GM12878 (cell line): ENCODE data around the gene DND1. TPM values are rescaled to one million over a fixed set of nuclear protein-coding genes. Genes with fewer than 3 reads are reported as not detected.

ENCODE experiments used
- ATAC-seq: fragments of 200-7000 bp; cut with Tn5 transposase; 3 replicates; pipeline ENCODE4 v1.9.1; 2020; ENCODE audit warnings: mild to moderate bottlenecking, moderate library complexity
- BruUV-seq: library from RNA; stranded (reverse); fragments of 400-500 nt; replicated peaks from 2 replicates; lab custom pipeline; 2021; lab: Mats Ljungman, UMichigan
- CTCF ChIA-PET: fragments of 300-600 bp; sonication (Branson Sonifier 250); formaldehyde crosslinking; extraction: SDS; loops from one replicate; lab custom pipeline; 2021; ENCODE audit warnings: inconsistent platforms; lab: Yijun Ruan, JAX
- POLR2A ChIA-PET: fragments of 350-600 bp; formaldehyde crosslinking; extraction: SDS; loops from one replicate; lab custom pipeline; 2021; ENCODE audit warnings: inconsistent platforms; lab: Charles Lee
- RAD21 ChIA-PET: fragments of 300-600 bp; sonication (Branson Sonifier 250); formaldehyde crosslinking; loops from one replicate; lab custom pipeline; 2023; ENCODE audit warnings: antibody characterized with exemption; ENCODE audit not compliant: unreplicated experiment; lab: Charles Lee
- SMC1A ChIA-PET: fragments of 300-600 bp; sonication (Branson Sonifier 250); formaldehyde crosslinking; loops from one replicate; lab custom pipeline; 2023; ENCODE audit not compliant: unreplicated experiment, uncharacterized antibody; lab: Charles Lee
- DNase-seq: peaks from one replicate; pipeline ENCODE4 v3.0.0-alpha.2; 2011; ENCODE audit warnings: low read depth, low spot score
- FAIRE-seq: peaks from 3 replicates; lab custom pipeline; 2011; peaks lifted over from hg19 to GRCh38; lab: Jason Lieb, UNC
- H2AFZ ChIP-seq: 2 replicates; pipeline ENCODE4 v1.6.0; 2011; ENCODE audit warnings: low read depth, low read length, control low read depth; ENCODE audit not compliant: control insufficient read depth
- H3K27ac ChIP-seq: 2 replicates; pipeline ENCODE4 v1.5.1; 2011; ENCODE audit warnings: control low read depth; ENCODE audit not compliant: control insufficient read depth, insufficient read depth
- H3K27me3 ChIP-seq, 2 experiments: replicated peaks in 1 of 2; 2 replicates each; pipeline versions ENCODE4 v1.6.0 to v1.6.1; 2011; ENCODE audit warnings: low read length in 1 of 2; ENCODE audit not compliant: control insufficient read depth in 2 of 2, insufficient read depth in 2 of 2
- H3K36me3 ChIP-seq, 2 experiments: 2 replicates each; pipeline ENCODE4 v1.5.1; 2011; ENCODE audit warnings: low read length in 1 of 2; ENCODE audit not compliant: control insufficient read depth in 2 of 2, insufficient read depth in 2 of 2
- H3K4me1 ChIP-seq: 2 replicates; pipeline ENCODE4 v1.6.1; 2011; ENCODE audit warnings: mild to moderate bottlenecking, low read length, moderate library complexity, mixed read lengths; ENCODE audit not compliant: control insufficient read depth, insufficient read depth
- H3K4me2 ChIP-seq: 2 replicates; pipeline ENCODE4 v1.6.0; 2011; ENCODE audit warnings: control low read depth; ENCODE audit not compliant: control insufficient read depth, insufficient read depth
- H3K4me3 ChIP-seq: fragments of 200-600 bp; sonication (generic); 2 replicates; pipeline ENCODE4 v1.5.1; 2016
- H3K79me2 ChIP-seq: 2 replicates; pipeline ENCODE4 v1.6.0; 2011; ENCODE audit warnings: low read length; ENCODE audit not compliant: control insufficient read depth, insufficient read depth
- H3K9ac ChIP-seq: 2 replicates; pipeline ENCODE4 v1.8.0; 2011; ENCODE audit warnings: low read length, control low read depth, mixed read lengths; ENCODE audit not compliant: control insufficient read depth, insufficient read depth
- H3K9me3 ChIP-seq: replicated peaks from 3 replicates; pipeline ENCODE4 v1.5.1; 2011; ENCODE audit warnings: mild to moderate bottlenecking, low read length; ENCODE audit not compliant: control insufficient read depth, insufficient read depth
- H4K20me1 ChIP-seq: 2 replicates; pipeline ENCODE4 v1.6.0; 2011; ENCODE audit not compliant: control insufficient read depth, insufficient read depth
- ASH2L ChIP-seq: fragments of 300-600, 200-600 bp; sonication (generic); IDR thresholded peaks from 2 replicates; pipeline ENCODE4 v1.6.1; 2017; ENCODE audit warnings: low read depth, mild to moderate bottlenecking, borderline replicate concordance
- ESRRA ChIP-seq: IDR thresholded peaks from 2 replicates; pipeline ENCODE4 v1.6.1; 2012; ENCODE audit warnings: mild to moderate bottlenecking, low read length, improper control_type of control experiment
- GABPA ChIP-seq: IDR thresholded peaks from 2 replicates; pipeline ENCODE4 v1.6.1; 2014; ENCODE audit warnings: antibody characterized with exemption, low read depth, mild to moderate bottlenecking, inconsistent platforms
- LARP7 ChIP-seq: fragments of 450-650 bp; IDR thresholded peaks from 2 replicates; pipeline ENCODE4 v1.6.1; 2017; ENCODE audit warnings: mild to moderate bottlenecking
- MXI1 ChIP-seq: fragments of 150-350 bp; IDR thresholded peaks from 2 replicates; pipeline ENCODE4 v1.6.1; 2011; ENCODE audit warnings: low read depth, mild to moderate bottlenecking, inconsistent platforms, low read length, improper control_type of control experiment
- STAT1 ChIP-seq: fragments of 450-650 bp; conservative IDR thresholded peaks from 2 replicates; pipeline ENCODE4 v1.6.1; 2014; ENCODE audit warnings: antibody characterized with exemption, mild to moderate bottlenecking
- TCF3 ChIP-seq: IDR thresholded peaks from 2 replicates; pipeline ENCODE4 v1.6.1; 2012; ENCODE audit warnings: low read depth, mild to moderate bottlenecking, low read length, borderline replicate concordance; ENCODE audit not compliant: insufficient read depth
- YY1 ChIP-seq: IDR thresholded peaks from 2 replicates; pipeline ENCODE4 v1.6.1; 2011; ENCODE audit warnings: low read depth, mild to moderate bottlenecking, low read length
- ZBED1 ChIP-seq: IDR thresholded peaks from 2 replicates; pipeline ENCODE4 v1.6.1; 2016; ENCODE audit warnings: borderline replicate concordance
- ZNF217 ChIP-seq: fragments of 450-650 bp; IDR thresholded peaks from 2 replicates; pipeline ENCODE4 v1.6.1; 2017; ENCODE audit warnings: antibody characterized with exemption, mild to moderate bottlenecking
- whole genome bisulfite sequencing: methylation state at CpG from one replicate; pipeline ENCODE4 v1.1.6; 2016; ENCODE audit warnings: low lambda C conversion rate; ENCODE audit not compliant: insufficient replicate concordance, insufficient coverage; ENCODE audit errors: missing lambda C conversion rate; 5-methylcytosine and 5-hydroxymethylcytosine counted together
- in situ Hi-C: fragments of 300-500 bp; cut with MboI; formaldehyde crosslinking; loops from 9 replicates; pipeline ENCODE4 v1.14.3; 2018; ENCODE audit warnings: mixed read lengths
- intact Hi-C: fragments of 100-400 bp; cut with micrococcal nuclease; formaldehyde crosslinking; loops from one replicate; pipeline ENCODE4 v1.14.2; 2022; ENCODE audit not compliant: unreplicated experiment
- polyA plus RNA-seq, 11 experiments: library from polyadenylated mRNA; depleted of rRNA in 4 of 11; unstranded in 6 of 11; stranded (reverse) in 5 of 11; fragments of >200 nt; fragmentation: Nextera tagmentation in 4 of 11; fragmentation: Illumina TruSeq in 1 of 11; extraction: Ambion mirVana in 4 of 11; extraction: Trizol in 1 of 11; gene quantifications; 1 replicate in 1 of 11; 2 replicates in 10 of 11; pipeline versions ENCODE4 v1.2.1 to v1.2.3, GENCODE V29; 2011 to 2016; ENCODE audit warnings: inconsistent platforms in 2 of 11, missing spikeins in 2 of 11, low read depth in 1 of 11
- total RNA-seq, 4 experiments: library from RNA; depleted of rRNA in 3 of 4; stranded (reverse); fragments of >200 nt in 3 of 4; fragmentation: Illumina TruSeq in 1 of 4; extraction: Trizol in 1 of 4; gene quantifications; 2 replicates each; pipeline versions ENCODE4 v1.2.1 to v1.2.3, GENCODE V29; 2013 to 2021
- TF ChIP-seq, protein P1 (sequence below), 3 experiments: IDR thresholded peaks in 2 of 3; conservative IDR thresholded peaks in 1 of 3; 2 replicates each; pipeline ENCODE4 v1.5.1; 2011; ENCODE audit warnings: low read depth in 3 of 3, low read length in 3 of 3, mild to moderate bottlenecking in 3 of 3, control low read depth in 2 of 3, moderate library complexity in 2 of 3, inconsistent platforms in 1 of 3, mixed read lengths in 1 of 3; ENCODE audit not compliant: control insufficient read depth in 2 of 3, insufficient read depth in 1 of 3; ENCODE audit errors: extremely low read depth in 1 of 3
- TF ChIP-seq, protein P2 (sequence below): fragments of 450-650 bp; IDR thresholded peaks from 2 replicates; pipeline ENCODE4 v1.6.1; 2017; ENCODE audit warnings: mild to moderate bottlenecking, moderate library complexity
- TF ChIP-seq, protein P3 (sequence below): fragments of 450-650 bp; IDR thresholded peaks from 2 replicates; pipeline ENCODE4 v1.6.1; 2017; ENCODE audit warnings: mild to moderate bottlenecking
- TF ChIP-seq, protein P4 (sequence below): IDR thresholded peaks from 2 replicates; pipeline ENCODE4 v1.6.1; 2012; ENCODE audit warnings: low read depth, low read length, improper control_type of control experiment

Gene DND1
- total and polyA plus RNA-seq, 10 of the 15 experiments (the other 5 are each of a cell fraction or from before 2014, with no cell fraction given): 0.15 to 2.9 (median 0.73) TPM; not detected in 2

DNA sequence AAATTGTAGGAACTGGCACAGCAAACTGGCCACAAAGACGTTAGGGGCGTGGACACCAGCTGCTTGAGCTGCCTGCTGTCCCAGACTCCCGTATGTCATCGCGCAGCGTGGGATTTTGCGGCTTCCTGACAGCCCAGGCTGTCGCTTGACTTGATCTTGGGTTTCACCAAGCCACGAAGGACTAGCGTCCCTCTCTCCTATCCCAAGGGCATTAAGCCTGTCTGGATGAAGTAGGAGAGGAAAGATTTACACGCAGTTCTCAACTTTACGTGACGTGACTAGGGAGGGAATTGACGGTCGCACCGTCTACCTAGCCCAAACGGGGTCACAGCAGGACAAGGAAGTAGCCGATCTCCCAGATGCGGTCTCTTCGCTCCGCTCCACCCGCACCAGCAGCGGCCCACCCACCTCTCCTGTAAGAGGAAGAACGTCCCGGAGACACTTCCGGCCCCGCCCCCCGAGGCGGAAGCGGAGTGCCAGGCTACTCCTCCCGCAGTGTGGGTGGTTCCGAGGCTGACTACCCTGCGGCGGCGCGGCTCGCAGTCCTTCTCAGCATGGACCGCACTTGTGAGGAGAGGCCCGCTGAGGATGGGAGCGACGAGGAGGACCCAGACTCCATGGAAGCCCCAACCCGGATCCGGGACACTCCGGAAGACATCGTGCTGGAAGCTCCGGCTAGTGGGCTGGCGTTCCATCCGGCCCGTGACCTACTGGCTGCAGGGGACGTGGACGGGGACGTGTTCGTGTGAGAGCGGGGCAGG is 8.8 kb downstream of the DND1 start, which contains the start of gene WDR55:
WDR55 (plus strand) TSS at position 546 of the 761 bp plus-strand sequence; CDS start at position 555, 9 bp downstream.
- WGBS: 1% methylated on average over 53 of the region's 54 CpGs
- peak; percentile 91 for FAIRE-seq
- H3K36me3 ChIP-seq: peaks cover 18% of the 10 kb centered on the region in 2 experiments; a peak in 3 of 4 replicates
- no peaks in the 10 kb centered on the region for H3K27me3 ChIP-seq
- POLR2A ChIA-PET: interaction anchor here (0.6 to 2.3 kb wide), 8 partner anchors 10 to 100 kb away, joined by 3 to 12 read pairs (median 3); partner anchors contain the start of genes APBB3, HARS1, HARS2 and IK
- H4K20me1 ChIP-seq: no peaks in the 10 kb centered on the region
- ATAC-seq: peak; percentile 98
- H3K4me2 ChIP-seq: peak within 1 kb of the TSS; percentile 77
- peak within 1 kb of the TSS; percentile 82 for H3K9ac ChIP-seq
- intact Hi-C loops: loop anchor here (1.0 to 2.0 kb wide), 2 partner anchors 54 to 100 kb away; partner anchors contain the start of genes APBB3 and SLC35A4
- H2AFZ ChIP-seq: peak within 1 kb of the TSS; percentile 99
- CTCF ChIA-PET: interaction anchor here (0.9 to 2.1 kb wide), 2 partner anchors 10 to 312 kb away, joined by 3 to 5 read pairs; no protein-coding TSS in a partner anchor
- in situ Hi-C loops: no loop called here
- peak within 1 kb of the TSS; percentile 85 for H3K27ac ChIP-seq
- RAD21 ChIA-PET: interaction anchor here (2.3 kb wide), 1 partner anchor 18 kb away, joined by 6 read pairs; the partner anchor contains the start of genes IK and NDUFA2
- BruUV-seq: TSS peak; percentile 96
- DNase-seq: peak; percentile 71
- no peaks in the 10 kb centered on the region for H3K4me1 ChIP-seq
- no peaks in the 10 kb centered on the region for H3K9me3 ChIP-seq
- SMC1A ChIA-PET: interaction anchor here (1.0 to 2.8 kb wide), 3 partner anchors 8 to 37 kb away, joined by 3 to 12 read pairs (median 4); partner anchors contain the start of genes IK and NDUFA2
- H3K4me3 ChIP-seq: peak within 1 kb of the TSS; percentile 96
- H3K79me2 ChIP-seq: peaks cover 31% of the 10 kb centered on the region
- TF ChIP-seq LARP7 (peak; percentile 32; the same call in 1 of the 2 replicates), YY1 (peak; percentile 75), ZBED1 (no peak; the same call in 1 of the 2 replicates), STAT1 (peak; percentile 29; the same call in 1 of the 2 replicates), MXI1 (peak; percentile 85), ESRRA (no peak), ZNF217 (no peak), GABPA (peak; percentile 90), TCF3 (0 out of 2 replicates have a peak, but pooled peaks have one; percentile 27), ASH2L (no peak)
- TF ChIP-seq, protein P1, sequence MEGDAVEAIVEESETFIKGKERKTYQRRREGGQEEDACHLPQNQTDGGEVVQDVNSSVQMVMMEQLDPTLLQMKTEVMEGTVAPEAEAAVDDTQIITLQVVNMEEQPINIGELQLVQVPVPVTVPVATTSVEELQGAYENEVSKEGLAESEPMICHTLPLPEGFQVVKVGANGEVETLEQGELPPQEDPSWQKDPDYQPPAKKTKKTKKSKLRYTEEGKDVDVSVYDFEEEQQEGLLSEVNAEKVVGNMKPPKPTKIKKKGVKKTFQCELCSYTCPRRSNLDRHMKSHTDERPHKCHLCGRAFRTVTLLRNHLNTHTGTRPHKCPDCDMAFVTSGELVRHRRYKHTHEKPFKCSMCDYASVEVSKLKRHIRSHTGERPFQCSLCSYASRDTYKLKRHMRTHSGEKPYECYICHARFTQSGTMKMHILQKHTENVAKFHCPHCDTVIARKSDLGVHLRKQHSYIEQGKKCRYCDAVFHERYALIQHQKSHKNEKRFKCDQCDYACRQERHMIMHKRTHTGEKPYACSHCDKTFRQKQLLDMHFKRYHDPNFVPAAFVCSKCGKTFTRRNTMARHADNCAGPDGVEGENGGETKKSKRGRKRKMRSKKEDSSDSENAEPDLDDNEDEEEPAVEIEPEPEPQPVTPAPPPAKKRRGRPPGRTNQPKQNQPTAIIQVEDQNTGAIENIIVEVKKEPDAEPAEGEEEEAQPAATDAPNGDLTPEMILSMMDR (IDR thresholded peaks at IDR 0.05 in 2 of 3, conservative IDR thresholded peaks at IDR 0.05 in 1 of 3; ENCODE audit: control insufficient read depth in 2 of 3, extremely low read depth in 1 of 3, insufficient read depth in 1 of 3, low read depth in 3 of 3, low read length in 3 of 3): no peak
- TF ChIP-seq, protein P2, sequence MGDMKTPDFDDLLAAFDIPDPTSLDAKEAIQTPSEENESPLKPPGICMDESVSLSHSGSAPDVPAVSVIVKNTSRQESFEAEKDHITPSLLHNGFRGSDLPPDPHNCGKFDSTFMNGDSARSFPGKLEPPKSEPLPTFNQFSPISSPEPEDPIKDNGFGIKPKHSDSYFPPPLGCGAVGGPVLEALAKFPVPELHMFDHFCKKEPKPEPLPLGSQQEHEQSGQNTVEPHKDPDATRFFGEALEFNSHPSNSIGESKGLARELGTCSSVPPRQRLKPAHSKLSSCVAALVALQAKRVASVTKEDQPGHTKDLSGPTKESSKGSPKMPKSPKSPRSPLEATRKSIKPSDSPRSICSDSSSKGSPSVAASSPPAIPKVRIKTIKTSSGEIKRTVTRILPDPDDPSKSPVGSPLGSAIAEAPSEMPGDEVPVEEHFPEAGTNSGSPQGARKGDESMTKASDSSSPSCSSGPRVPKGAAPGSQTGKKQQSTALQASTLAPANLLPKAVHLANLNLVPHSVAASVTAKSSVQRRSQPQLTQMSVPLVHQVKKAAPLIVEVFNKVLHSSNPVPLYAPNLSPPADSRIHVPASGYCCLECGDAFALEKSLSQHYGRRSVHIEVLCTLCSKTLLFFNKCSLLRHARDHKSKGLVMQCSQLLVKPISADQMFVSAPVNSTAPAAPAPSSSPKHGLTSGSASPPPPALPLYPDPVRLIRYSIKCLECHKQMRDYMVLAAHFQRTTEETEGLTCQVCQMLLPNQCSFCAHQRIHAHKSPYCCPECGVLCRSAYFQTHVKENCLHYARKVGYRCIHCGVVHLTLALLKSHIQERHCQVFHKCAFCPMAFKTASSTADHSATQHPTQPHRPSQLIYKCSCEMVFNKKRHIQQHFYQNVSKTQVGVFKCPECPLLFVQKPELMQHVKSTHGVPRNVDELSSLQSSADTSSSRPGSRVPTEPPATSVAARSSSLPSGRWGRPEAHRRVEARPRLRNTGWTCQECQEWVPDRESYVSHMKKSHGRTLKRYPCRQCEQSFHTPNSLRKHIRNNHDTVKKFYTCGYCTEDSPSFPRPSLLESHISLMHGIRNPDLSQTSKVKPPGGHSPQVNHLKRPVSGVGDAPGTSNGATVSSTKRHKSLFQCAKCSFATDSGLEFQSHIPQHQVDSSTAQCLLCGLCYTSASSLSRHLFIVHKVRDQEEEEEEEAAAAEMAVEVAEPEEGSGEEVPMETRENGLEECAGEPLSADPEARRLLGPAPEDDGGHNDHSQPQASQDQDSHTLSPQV: no peak
- TF ChIP-seq, protein P3, sequence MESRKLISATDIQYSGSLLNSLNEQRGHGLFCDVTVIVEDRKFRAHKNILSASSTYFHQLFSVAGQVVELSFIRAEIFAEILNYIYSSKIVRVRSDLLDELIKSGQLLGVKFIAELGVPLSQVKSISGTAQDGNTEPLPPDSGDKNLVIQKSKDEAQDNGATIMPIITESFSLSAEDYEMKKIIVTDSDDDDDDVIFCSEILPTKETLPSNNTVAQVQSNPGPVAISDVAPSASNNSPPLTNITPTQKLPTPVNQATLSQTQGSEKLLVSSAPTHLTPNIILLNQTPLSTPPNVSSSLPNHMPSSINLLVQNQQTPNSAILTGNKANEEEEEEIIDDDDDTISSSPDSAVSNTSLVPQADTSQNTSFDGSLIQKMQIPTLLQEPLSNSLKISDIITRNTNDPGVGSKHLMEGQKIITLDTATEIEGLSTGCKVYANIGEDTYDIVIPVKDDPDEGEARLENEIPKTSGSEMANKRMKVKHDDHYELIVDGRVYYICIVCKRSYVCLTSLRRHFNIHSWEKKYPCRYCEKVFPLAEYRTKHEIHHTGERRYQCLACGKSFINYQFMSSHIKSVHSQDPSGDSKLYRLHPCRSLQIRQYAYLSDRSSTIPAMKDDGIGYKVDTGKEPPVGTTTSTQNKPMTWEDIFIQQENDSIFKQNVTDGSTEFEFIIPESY: no peak
- TF ChIP-seq, protein P4, sequence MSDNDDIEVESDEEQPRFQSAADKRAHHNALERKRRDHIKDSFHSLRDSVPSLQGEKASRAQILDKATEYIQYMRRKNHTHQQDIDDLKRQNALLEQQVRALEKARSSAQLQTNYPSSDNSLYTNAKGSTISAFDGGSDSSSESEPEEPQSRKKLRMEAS: peak; percentile 70
